ENCODE data around the gene RAD51B. TPM values are rescaled to one million over a fixed set of nuclear protein-coding genes. Genes with fewer than 3 reads are reported as not detected.

The RAD51B gene
- total and polyA plus RNA-seq, 4 donors, result 2.8 to 39.6 (median 13.3) TPM; not detected in 1

- WGBS, 2 donors, result 17 to 19% methylated on average over 3 of the region's 3 CpGs
- Histone ChIP-seq H3K9me3 (ENCODE audit: control insufficient read depth, low read length) (no peaks in the 10 kb centered on the region), H3K4me1 (ENCODE audit: control insufficient read depth in 1 of 2, insufficient read depth in 2 of 2, low read length in 2 of 2) (peaks cover 2 to 10% of the 10 kb centered on the region in 2 donors), H3K4me3 (ENCODE audit: low read length in 2 of 2) (no peak overlapping the region), H3K27me3 (ENCODE audit: control insufficient read depth in 1 of 2, insufficient read depth in 2 of 2, low read length in 1 of 2) (peaks cover 0 to 2% of the 10 kb centered on the region in 2 donors), H3K36me3 (ENCODE audit: control insufficient read depth in 1 of 2, insufficient read depth in 2 of 2, low read length in 1 of 2) (no peaks in the 10 kb centered on the region), H3K27ac (ENCODE audit: low read depth in 1 of 2, low read length in 2 of 2) (peak overlapping the region; percentile 51 to 90)
- ATAC-seq (ENCODE audit: low FRiP score) (peak; percentile 59), DNase-seq (peak in 1 of 2 donors; percentile 46)
- intact Hi-C loops (cut with DNase I), result loop anchor here in 1 of 2 donors (10.0 kb wide), 1 partner anchor 65 kb away; no protein-coding TSS in a partner anchor
These were observed 320.6 kb downstream of the RAD51B start for GRCh38 chr14:68140076-68140741.

GRCh38 chr14:68140806-68141205 lies 321.2 kb downstream of the RAD51B start:
- ATAC-seq (ENCODE audit: low FRiP score) (no peak), DNase-seq (no peak)
- no peaks in the 10 kb centered on the region for H3K36me3 ChIP-seq (ENCODE audit: control insufficient read depth in 1 of 2, insufficient read depth in 2 of 2, low read length in 1 of 2)
- H3K4me1 ChIP-seq (ENCODE audit: control insufficient read depth in 1 of 2, insufficient read depth in 2 of 2, low read length in 2 of 2), result peaks cover 2 to 10% of the 10 kb centered on the region in 2 donors
- no peak overlapping the region for H3K4me3 ChIP-seq (ENCODE audit: low read length in 2 of 2)
- 24 to 28% methylated on average over 3 of the region's 3 CpGs for WGBS, 2 donors
- peaks cover 0 to 2% of the 10 kb centered on the region in 2 donors for H3K27me3 ChIP-seq (ENCODE audit: control insufficient read depth in 1 of 2, insufficient read depth in 2 of 2, low read length in 1 of 2)
- peak overlapping the region in 1 of 2 donors; percentile 90 for H3K27ac ChIP-seq (ENCODE audit: low read depth in 1 of 2, low read length in 2 of 2)
- no peaks in the 10 kb centered on the region for H3K9me3 ChIP-seq (ENCODE audit: control insufficient read depth, low read length)
- intact Hi-C loops (cut with DNase I), result loop anchor here in 1 of 2 donors (10.0 kb wide), 1 partner anchor 64 kb away; no protein-coding TSS in a partner anchor

GRCh38 chr14:68141281-68142088 lies 321.9 kb downstream of the RAD51B start:
- Histone ChIP-seq H3K27ac (ENCODE audit: low read depth in 1 of 2, low read length in 2 of 2) (no peak overlapping the region), H3K36me3 (ENCODE audit: control insufficient read depth in 1 of 2, insufficient read depth in 2 of 2, low read length in 1 of 2) (no peaks in the 10 kb centered on the region), H3K4me1 (ENCODE audit: control insufficient read depth in 1 of 2, insufficient read depth in 2 of 2, low read length in 2 of 2) (peaks cover 2 to 10% of the 10 kb centered on the region in 2 donors), H3K27me3 (ENCODE audit: control insufficient read depth in 1 of 2, insufficient read depth in 2 of 2, low read length in 1 of 2) (peaks cover 0 to 2% of the 10 kb centered on the region in 2 donors), H3K9me3 (ENCODE audit: control insufficient read depth, low read length) (no peaks in the 10 kb centered on the region), H3K4me3 (ENCODE audit: low read length in 2 of 2) (no peak overlapping the region)
- 32 to 44% methylated on average over 5 of the region's 5 CpGs for WGBS, 2 donors
- ATAC-seq (ENCODE audit: low FRiP score) (no peak), DNase-seq (no peak)
- intact Hi-C loops (cut with DNase I), result loop anchor here in 1 of 2 donors (10.0 kb wide), 1 partner anchor 63 kb away; no protein-coding TSS in a partner anchor

GRCh38 chr14:68143341-68143841 lies 323.8 kb downstream of the RAD51B start:
- Histone ChIP-seq H3K36me3 (ENCODE audit: control insufficient read depth in 1 of 2, insufficient read depth in 2 of 2, low read length in 1 of 2) (no peaks in the 10 kb centered on the region), H3K4me3 (ENCODE audit: low read length in 2 of 2) (no peak overlapping the region), H3K27me3 (ENCODE audit: control insufficient read depth in 1 of 2, insufficient read depth in 2 of 2, low read length in 1 of 2) (no peaks in the 10 kb centered on the region), H3K27ac (ENCODE audit: low read depth in 1 of 2, low read length in 2 of 2) (peak overlapping the region in 1 of 2 donors; percentile 14), H3K4me1 (ENCODE audit: control insufficient read depth in 1 of 2, insufficient read depth in 2 of 2, low read length in 2 of 2) (peaks cover 2 to 11% of the 10 kb centered on the region in 2 donors), H3K9me3 (ENCODE audit: control insufficient read depth, low read length) (no peaks in the 10 kb centered on the region)
- ATAC-seq (ENCODE audit: low FRiP score), result peak; percentile 45
- intact Hi-C loops (cut with DNase I), result loop anchor here in 1 of 2 donors (10.0 kb wide), 1 partner anchor 61 kb away; no protein-coding TSS in a partner anchor
- 22% methylated on average over 4 of the region's 4 CpGs for WGBS, 2 donors
- peak in 1 of 2 donors; percentile 87 for DNase-seq

- Histone ChIP-seq H3K27me3 (ENCODE audit: control insufficient read depth in 1 of 2, insufficient read depth in 2 of 2, low read length in 1 of 2) (no peaks in the 10 kb centered on the region), H3K4me1 (ENCODE audit: control insufficient read depth in 1 of 2, insufficient read depth in 2 of 2, low read length in 2 of 2) (peaks cover 2 to 11% of the 10 kb centered on the region in 2 donors), H3K36me3 (ENCODE audit: control insufficient read depth in 1 of 2, insufficient read depth in 2 of 2, low read length in 1 of 2) (no peaks in the 10 kb centered on the region), H3K27ac (ENCODE audit: low read depth in 1 of 2, low read length in 2 of 2) (no peak overlapping the region), H3K9me3 (ENCODE audit: control insufficient read depth, low read length) (no peaks in the 10 kb centered on the region), H3K4me3 (ENCODE audit: low read length in 2 of 2) (no peak overlapping the region)
- 81 to 91% methylated on average over 3 of the region's 3 CpGs for WGBS, 2 donors
- ATAC-seq (ENCODE audit: low FRiP score), result peak; percentile 40
- intact Hi-C loops (cut with DNase I), result loop anchor here in 1 of 2 donors (10.0 kb wide), 1 partner anchor 61 kb away; no protein-coding TSS in a partner anchor
- no peak for DNase-seq
These were observed 324.6 kb downstream of the RAD51B start for GRCh38 chr14:68144051-68144681.

GRCh38 chr14:68145036-68145435 lies 325.5 kb downstream of the RAD51B start:
- Histone ChIP-seq H3K9me3 (ENCODE audit: control insufficient read depth, low read length) (no peaks in the 10 kb centered on the region), H3K27me3 (ENCODE audit: control insufficient read depth in 1 of 2, insufficient read depth in 2 of 2, low read length in 1 of 2) (no peaks in the 10 kb centered on the region), H3K4me3 (ENCODE audit: low read length in 2 of 2) (no peak overlapping the region), H3K27ac (ENCODE audit: low read depth in 1 of 2, low read length in 2 of 2) (no peak overlapping the region), H3K4me1 (ENCODE audit: control insufficient read depth in 1 of 2, insufficient read depth in 2 of 2, low read length in 2 of 2) (peaks cover 2 to 11% of the 10 kb centered on the region in 2 donors), H3K36me3 (ENCODE audit: control insufficient read depth in 1 of 2, insufficient read depth in 2 of 2, low read length in 1 of 2) (no peaks in the 10 kb centered on the region)
- ATAC-seq (ENCODE audit: low FRiP score), result no peak
- no peak for DNase-seq
- intact Hi-C loops (cut with DNase I), result loop anchor here (5.0 to 10.0 kb wide), 2 partner anchors 60 to 487 kb away; no protein-coding TSS in a partner anchor
- 94 to 97% methylated on average over 2 of the region's 2 CpGs for WGBS, 2 donors

- no peak overlapping the region for H3K27ac ChIP-seq (ENCODE audit: low read depth in 1 of 2, low read length in 2 of 2)
- H3K27me3 ChIP-seq (ENCODE audit: control insufficient read depth in 1 of 2, insufficient read depth in 2 of 2, low read length in 1 of 2), result no peaks in the 10 kb centered on the region
- H3K4me1 ChIP-seq (ENCODE audit: control insufficient read depth in 1 of 2, insufficient read depth in 2 of 2, low read length in 2 of 2), result peaks cover 2 to 10% of the 10 kb centered on the region in 2 donors
- ATAC-seq (ENCODE audit: low FRiP score), result no peak
- H3K9me3 ChIP-seq (ENCODE audit: control insufficient read depth, low read length), result no peaks in the 10 kb centered on the region
- H3K4me3 ChIP-seq (ENCODE audit: low read length in 2 of 2), result no peak overlapping the region
- intact Hi-C loops (cut with DNase I), result loop anchor here (5.0 to 10.0 kb wide), 2 partner anchors 59 to 487 kb away; no protein-coding TSS in a partner anchor
- no peaks in the 10 kb centered on the region for H3K36me3 ChIP-seq (ENCODE audit: control insufficient read depth in 1 of 2, insufficient read depth in 2 of 2, low read length in 1 of 2)
- no peak for DNase-seq
These were observed 326.0 kb downstream of the RAD51B start for GRCh38 chr14:68145539-68145938.

GRCh38 chr14:68146818-68147217 lies 327.2 kb downstream of the RAD51B start:
- Histone ChIP-seq H3K36me3 (ENCODE audit: control insufficient read depth in 1 of 2, insufficient read depth in 2 of 2, low read length in 1 of 2) (no peaks in the 10 kb centered on the region), H3K4me3 (ENCODE audit: low read length in 2 of 2) (no peak overlapping the region), H3K4me1 (ENCODE audit: control insufficient read depth in 1 of 2, insufficient read depth in 2 of 2, low read length in 2 of 2) (peaks cover 2 to 8% of the 10 kb centered on the region in 2 donors), H3K27ac (ENCODE audit: low read depth in 1 of 2, low read length in 2 of 2) (no peak overlapping the region), H3K27me3 (ENCODE audit: control insufficient read depth in 1 of 2, insufficient read depth in 2 of 2, low read length in 1 of 2) (no peaks in the 10 kb centered on the region), H3K9me3 (ENCODE audit: control insufficient read depth, low read length) (no peaks in the 10 kb centered on the region)
- DNase-seq, result no peak
- 7 to 9% methylated on average over 3 of the region's 3 CpGs for WGBS, 2 donors
- no peak for ATAC-seq (ENCODE audit: low FRiP score)
- intact Hi-C loops (cut with DNase I), result loop anchor here (5.0 to 10.0 kb wide), 2 partner anchors 58 to 485 kb away; no protein-coding TSS in a partner anchor

Measured in aorta (tissue), 5 donors.